Effector memory CD8-positive, alpha-beta T cell (primary cell): ENCODE data around the gene SCEL.

ENCODE experiments used
- ATAC-seq: fragments of 150-1000 bp; cut with Tn5 transposase; replicated peaks from 2 replicates; pipeline ENCODE4 v1.10.0; 2021; ENCODE audit warnings: mild to moderate bottlenecking, moderate library complexity
- DNase-seq, 3 experiments: peaks; one replicate each; pipeline ENCODE4 v3.0.0; 2021
- H3K27ac Mint-ChIP-seq, 2 donors: one replicate each; pipeline ENCODE4 v1.8.0; 2022; ENCODE audit warnings: mild to moderate bottlenecking in 2 of 2, mixed read lengths in 2 of 2, moderate library complexity in 2 of 2
- H3K27me3 Mint-ChIP-seq, 2 donors: one replicate each; pipeline ENCODE4 v1.8.0; 2022; ENCODE audit warnings: mixed read lengths in 2 of 2
- H3K36me3 Mint-ChIP-seq: one replicate; pipeline ENCODE4 v1.8.0; 2022; ENCODE audit warnings: mild to moderate bottlenecking, moderate library complexity, mixed read lengths; ENCODE audit not compliant: insufficient read depth
- H3K4me1 Mint-ChIP-seq, 2 donors: one replicate each; pipeline ENCODE4 v1.8.0; 2022; ENCODE audit warnings: low read depth in 2 of 2, mixed read lengths in 2 of 2
- H3K4me3 Mint-ChIP-seq, 2 donors: one replicate each; pipeline ENCODE4 v1.8.0; 2022; ENCODE audit warnings: mild to moderate bottlenecking in 2 of 2, mixed read lengths in 2 of 2, moderate library complexity in 2 of 2
- H3K9me3 Mint-ChIP-seq, 2 donors: one replicate each; pipeline ENCODE4 v1.8.0; 2022; ENCODE audit warnings: mixed read lengths in 2 of 2

The SCEL gene

DNA sequence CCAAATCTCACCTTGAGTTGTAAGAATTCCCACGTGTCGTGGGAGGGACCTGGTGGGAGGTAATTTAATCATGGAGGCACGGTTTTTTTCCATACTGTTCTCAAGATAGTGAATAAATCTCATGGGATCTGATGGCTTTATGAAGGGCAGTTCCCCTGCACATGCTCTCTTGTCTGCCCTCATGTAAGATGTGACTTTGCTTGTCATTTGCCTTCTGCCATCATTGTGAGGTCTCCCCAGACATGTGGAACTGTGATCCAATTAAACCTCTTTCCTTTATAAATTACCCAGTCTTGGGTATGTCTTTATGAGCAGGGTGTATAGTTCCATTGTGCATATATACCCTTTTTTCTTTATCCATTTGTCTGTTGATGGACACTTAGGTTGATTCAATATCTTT is 13.1 kb downstream of the SCEL start:
- no peak overlapping the region for H3K27ac Mint-ChIP-seq
- no peak for ATAC-seq
- H3K27me3 Mint-ChIP-seq = peaks cover 35 to 36% of the 10 kb centered on the region in 2 donors
- H3K36me3 Mint-ChIP-seq = no peaks in the 10 kb centered on the region
- H3K4me3 Mint-ChIP-seq = no peak overlapping the region
- H3K9me3 Mint-ChIP-seq = no peaks in the 10 kb centered on the region
- no peaks in the 10 kb centered on the region for H3K4me1 Mint-ChIP-seq
- DNase-seq = no peak

GRCh38 chr13:77554069-77554468 is 18.6 kb downstream of the SCEL start:
- Mint-ChIP-seq H3K27ac (no peak overlapping the region), H3K9me3 (no peaks in the 10 kb centered on the region), H3K36me3 (no peaks in the 10 kb centered on the region), H3K27me3 (peaks cover 26 to 35% of the 10 kb centered on the region in 2 donors), H3K4me3 (no peak overlapping the region), H3K4me1 (no peaks in the 10 kb centered on the region)
- ATAC-seq (no peak), DNase-seq (no peak)

DNA sequence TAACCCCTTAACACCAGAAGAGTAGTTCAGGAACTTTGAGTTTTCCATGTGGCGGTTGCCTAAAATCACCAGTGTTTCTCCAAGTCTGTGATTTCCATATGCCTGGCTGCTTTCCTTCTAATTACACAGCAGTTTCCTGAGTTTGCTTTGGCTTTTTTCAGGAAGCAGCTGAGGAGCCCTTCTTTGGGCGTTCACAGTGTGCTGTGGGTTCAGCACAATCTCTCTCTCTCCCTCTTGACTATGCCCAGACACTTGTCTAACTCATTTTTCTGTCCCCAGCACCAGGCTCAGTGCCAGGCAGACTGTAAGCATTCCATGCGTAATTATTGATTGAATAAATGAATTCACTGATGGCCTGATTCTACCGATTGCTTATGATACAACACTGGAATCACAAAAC is 19.7 kb downstream of the SCEL start:
- ATAC-seq (no peak), DNase-seq (no peak)
- no peaks in the 10 kb centered on the region for H3K4me1 Mint-ChIP-seq
- H3K27ac Mint-ChIP-seq = no peak overlapping the region
- H3K4me3 Mint-ChIP-seq = no peak overlapping the region
- H3K27me3 Mint-ChIP-seq = peaks cover 21 to 25% of the 10 kb centered on the region in 2 donors
- H3K36me3 Mint-ChIP-seq = no peaks in the 10 kb centered on the region
- H3K9me3 Mint-ChIP-seq = no peaks in the 10 kb centered on the region

DNA sequence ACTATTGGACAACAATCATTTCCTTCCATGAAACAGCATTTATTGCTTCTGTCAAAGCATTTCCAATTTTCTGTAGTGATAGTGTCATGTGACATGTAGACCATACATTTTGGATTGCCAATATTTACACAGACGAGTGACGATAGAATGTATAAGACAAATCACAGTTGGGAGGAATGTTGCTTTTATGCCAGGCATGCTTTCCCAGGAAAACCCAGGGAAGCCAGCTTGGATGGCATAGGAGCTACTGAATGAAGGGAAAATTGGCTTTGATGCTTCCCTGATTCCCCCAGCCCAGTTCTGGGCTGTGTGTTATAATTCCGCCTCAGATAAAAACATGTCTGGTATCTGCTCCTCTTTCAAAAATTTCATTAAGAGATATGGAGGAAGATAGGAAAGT is 22.5 kb downstream of the SCEL start:
- Mint-ChIP-seq H3K4me1 (no peaks in the 10 kb centered on the region), H3K4me3 (no peak overlapping the region), H3K9me3 (no peaks in the 10 kb centered on the region), H3K27ac (no peak overlapping the region), H3K36me3 (no peaks in the 10 kb centered on the region), H3K27me3 (peaks cover 25 to 32% of the 10 kb centered on the region in 2 donors)
- no peak for ATAC-seq
- no peak for DNase-seq

GRCh38 chr13:77563111-77563510 is 27.6 kb downstream of the SCEL start:
- Mint-ChIP-seq H3K27me3 (peaks cover 29 to 33% of the 10 kb centered on the region in 2 donors), H3K27ac (no peak overlapping the region), H3K4me3 (no peak overlapping the region), H3K36me3 (no peaks in the 10 kb centered on the region), H3K9me3 (no peaks in the 10 kb centered on the region), H3K4me1 (no peaks in the 10 kb centered on the region)
- ATAC-seq = no peak
- DNase-seq = no peak

GRCh38 chr13:77565635-77566034 is 30.1 kb downstream of the SCEL start:
- peaks cover 34 to 48% of the 10 kb centered on the region in 2 donors for H3K27me3 Mint-ChIP-seq
- H3K36me3 Mint-ChIP-seq = no peaks in the 10 kb centered on the region
- H3K4me3 Mint-ChIP-seq = no peak overlapping the region
- H3K9me3 Mint-ChIP-seq = no peaks in the 10 kb centered on the region
- no peak for ATAC-seq
- DNase-seq = no peak
- H3K27ac Mint-ChIP-seq = no peak overlapping the region
- H3K4me1 Mint-ChIP-seq = no peaks in the 10 kb centered on the region

- no peak for ATAC-seq
- H3K27ac Mint-ChIP-seq = no peak overlapping the region
- H3K9me3 Mint-ChIP-seq = no peaks in the 10 kb centered on the region
These were observed 36.5 kb downstream of the SCEL start for GRCh38 chr13:77571956-77572355.

GRCh38 chr13:77574096-77574495 is 38.6 kb downstream of the SCEL start:
- no peaks in the 10 kb centered on the region for H3K36me3 Mint-ChIP-seq
- H3K4me1 Mint-ChIP-seq = no peaks in the 10 kb centered on the region
- no peaks in the 10 kb centered on the region for H3K9me3 Mint-ChIP-seq
- DNase-seq = no peak
- no peak for ATAC-seq
- H3K27me3 Mint-ChIP-seq = peaks cover 49 to 61% of the 10 kb centered on the region in 2 donors
- no peak overlapping the region for H3K4me3 Mint-ChIP-seq
- no peak overlapping the region for H3K27ac Mint-ChIP-seq

More at GRCh38 chr13:77571956-77572355, 36.5 kb downstream of the SCEL start:
- DNase-seq = no peak
- Mint-ChIP-seq H3K4me1 (no peaks in the 10 kb centered on the region), H3K4me3 (no peak overlapping the region), H3K27me3 (peaks cover 30 to 42% of the 10 kb centered on the region in 2 donors), H3K36me3 (no peaks in the 10 kb centered on the region)

DNA sequence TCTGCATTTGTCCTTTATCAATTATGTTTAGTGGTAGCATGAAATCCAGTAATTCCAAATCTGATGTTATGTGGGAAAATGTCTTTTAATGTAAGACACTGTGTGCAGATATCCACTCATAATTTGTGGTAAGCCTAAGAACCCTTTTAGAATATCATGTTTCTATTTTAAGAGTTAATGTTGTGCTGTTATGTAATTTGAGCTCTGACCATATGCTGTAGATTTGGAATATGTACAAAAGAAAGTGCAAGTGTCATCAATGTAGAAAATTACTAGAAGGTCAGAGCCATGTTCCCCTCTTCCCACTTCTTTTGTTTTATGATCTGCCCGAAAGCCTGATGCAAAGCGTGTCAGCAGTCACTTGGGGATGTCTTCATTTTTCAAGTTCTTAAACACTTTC is 44.5 kb downstream of the SCEL start:
- ATAC-seq (no peak), DNase-seq (no peak)
- peaks cover 47 to 53% of the 10 kb centered on the region in 2 donors for H3K27me3 Mint-ChIP-seq
- no peak overlapping the region for H3K4me3 Mint-ChIP-seq
- no peaks in the 10 kb centered on the region for H3K4me1 Mint-ChIP-seq
- no peak overlapping the region for H3K27ac Mint-ChIP-seq
- no peaks in the 10 kb centered on the region for H3K36me3 Mint-ChIP-seq
- H3K9me3 Mint-ChIP-seq = no peaks in the 10 kb centered on the region

- no peak for ATAC-seq
- no peaks in the 10 kb centered on the region for H3K4me1 Mint-ChIP-seq
- peaks cover 43 to 51% of the 10 kb centered on the region in 2 donors for H3K27me3 Mint-ChIP-seq
- no peak for DNase-seq
- no peaks in the 10 kb centered on the region for H3K36me3 Mint-ChIP-seq
- no peak overlapping the region for H3K4me3 Mint-ChIP-seq
- H3K9me3 Mint-ChIP-seq = no peaks in the 10 kb centered on the region
- H3K27ac Mint-ChIP-seq = no peak overlapping the region
These were observed 45.2 kb downstream of the SCEL start for GRCh38 chr13:77580748-77581147.

- no peak for DNase-seq
- H3K9me3 Mint-ChIP-seq = no peaks in the 10 kb centered on the region
These were observed 48.1 kb downstream of the SCEL start for GRCh38 chr13:77583581-77583980.

GRCh38 chr13:77584106-77584505 is 48.6 kb downstream of the SCEL start:
- DNase-seq (no peak), ATAC-seq (no peak)
- Mint-ChIP-seq H3K4me3 (no peak overlapping the region), H3K4me1 (no peaks in the 10 kb centered on the region), H3K27ac (no peak overlapping the region), H3K9me3 (no peaks in the 10 kb centered on the region), H3K27me3 (peaks cover 12 to 18% of the 10 kb centered on the region in 2 donors), H3K36me3 (no peaks in the 10 kb centered on the region)

More at GRCh38 chr13:77583581-77583980, 48.1 kb downstream of the SCEL start:
- H3K27ac Mint-ChIP-seq = no peak overlapping the region
- no peak for ATAC-seq
- no peaks in the 10 kb centered on the region for H3K36me3 Mint-ChIP-seq
- peaks cover 15 to 23% of the 10 kb centered on the region in 2 donors for H3K27me3 Mint-ChIP-seq
- H3K4me3 Mint-ChIP-seq = no peak overlapping the region
- H3K4me1 Mint-ChIP-seq = no peaks in the 10 kb centered on the region

- Mint-ChIP-seq H3K27ac (no peak overlapping the region), H3K27me3 (peaks cover 16 to 38% of the 10 kb centered on the region in 2 donors), H3K4me1 (no peaks in the 10 kb centered on the region), H3K9me3 (no peaks in the 10 kb centered on the region), H3K36me3 (peaks cover 6% of the 10 kb centered on the region), H3K4me3 (no peak overlapping the region)
- ATAC-seq = no peak
- DNase-seq = no peak
These were observed 59.8 kb downstream of the SCEL start for GRCh38 chr13:77595166-77595810.

DNA sequence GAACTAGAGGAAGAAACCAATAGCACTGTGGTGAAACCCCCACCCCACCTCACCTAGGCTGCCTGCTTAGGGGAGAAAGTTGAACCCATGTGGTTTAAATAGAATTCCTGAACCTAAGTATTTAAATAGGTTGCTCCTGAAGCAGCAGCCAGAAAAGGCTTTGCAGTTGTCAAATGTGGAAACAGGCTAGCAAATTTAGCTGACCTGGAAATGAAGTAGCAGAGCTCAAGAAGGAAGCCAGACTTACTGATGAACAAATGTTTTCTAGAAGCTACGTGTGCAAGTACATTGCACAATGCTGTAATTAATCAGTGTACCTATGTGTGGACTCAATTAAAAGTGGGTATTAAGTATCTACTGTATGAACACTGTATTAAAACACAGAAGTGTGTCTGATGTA is 61.3 kb downstream of the SCEL start:
- Mint-ChIP-seq H3K9me3 (no peaks in the 10 kb centered on the region), H3K4me3 (no peak overlapping the region), H3K27me3 (peaks cover 25 to 49% of the 10 kb centered on the region in 2 donors), H3K4me1 (no peaks in the 10 kb centered on the region), H3K36me3 (peaks cover 6% of the 10 kb centered on the region), H3K27ac (no peak overlapping the region)
- ATAC-seq (no peak), DNase-seq (no peak)
